GM12801 (cell line): ENCODE data around the gene NHERF2.

Source experiments
- CTCF ChIP-seq: IDR thresholded peaks from one replicate; pipeline ENCODE4 v1.5.1; 2011; ENCODE audit warnings: control low read depth; ENCODE audit not compliant: insufficient read length; ENCODE audit errors: extremely low read depth

Gene NHERF2

GRCh38 chr16:1999866-2000514 lies 26.7 kb upstream of the NHERF2 start:
- no peak for TF ChIP-seq CTCF

- TF ChIP-seq CTCF: no peak
Observed at GRCh38 chr16:2001035-2001434, 25.7 kb upstream of the NHERF2 start.

- no peak for TF ChIP-seq CTCF
Observed at GRCh38 chr16:2001456-2002355, 25.0 kb upstream of the NHERF2 start.

- TF ChIP-seq CTCF: no peak
Observed at GRCh38 chr16:2002406-2003230, 24.1 kb upstream of the NHERF2 start.

GRCh38 chr16:2003231-2003826 lies 23.4 kb upstream of the NHERF2 start:
- no peak for TF ChIP-seq CTCF

- TF ChIP-seq CTCF: no peak
Observed at GRCh38 chr16:2003827-2004641, 22.7 kb upstream of the NHERF2 start.
